HG03025 (cell line): Measurements from ENCODE around the gene RNF152.
"Not testable (repeated sequence)": the region's sequence is repeated elsewhere in the genome, so short reads cannot be mapped to it uniquely, and the experiment has no call there.

Experiments used
- ATAC-seq: cut with Tn5 transposase; IDR thresholded peaks from one replicate; pipeline ENCODE4 v1.9.1; 2021; ENCODE audit warnings: mild to moderate bottlenecking, moderate library complexity; ENCODE audit not compliant: unreplicated experiment, low FRiP score

Gene RNF152

DNA sequence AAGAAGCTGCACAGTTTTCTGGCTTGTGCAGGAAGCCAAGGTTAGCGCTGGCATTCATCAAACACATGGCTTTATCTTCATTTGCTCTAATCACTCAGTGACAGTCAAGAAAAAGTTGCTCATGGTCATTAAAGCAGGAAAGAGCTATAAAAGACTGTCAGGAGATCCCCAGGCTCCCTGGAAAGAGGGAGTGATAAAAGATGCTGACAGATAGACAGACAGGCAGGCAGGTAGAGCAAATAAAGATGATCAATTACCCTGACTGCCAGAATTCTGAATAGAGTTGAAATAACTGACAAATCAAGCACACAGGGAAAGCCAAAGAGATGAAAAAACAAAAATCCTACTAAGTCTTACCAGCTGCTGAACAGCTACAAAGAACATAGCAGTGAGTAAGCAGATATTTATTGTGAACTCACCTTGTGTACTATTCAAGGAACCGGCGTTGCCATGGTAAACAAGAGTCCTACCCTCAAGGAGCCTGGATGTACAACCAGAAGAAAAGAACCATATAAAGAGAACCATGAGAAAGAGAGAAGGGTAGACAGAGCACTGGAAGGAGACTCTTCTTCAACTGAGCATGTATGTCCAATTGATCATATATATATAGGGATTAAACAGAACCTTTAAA, 68.0 kb downstream of the RNF152 start:
- no peak for ATAC-seq

DNA sequence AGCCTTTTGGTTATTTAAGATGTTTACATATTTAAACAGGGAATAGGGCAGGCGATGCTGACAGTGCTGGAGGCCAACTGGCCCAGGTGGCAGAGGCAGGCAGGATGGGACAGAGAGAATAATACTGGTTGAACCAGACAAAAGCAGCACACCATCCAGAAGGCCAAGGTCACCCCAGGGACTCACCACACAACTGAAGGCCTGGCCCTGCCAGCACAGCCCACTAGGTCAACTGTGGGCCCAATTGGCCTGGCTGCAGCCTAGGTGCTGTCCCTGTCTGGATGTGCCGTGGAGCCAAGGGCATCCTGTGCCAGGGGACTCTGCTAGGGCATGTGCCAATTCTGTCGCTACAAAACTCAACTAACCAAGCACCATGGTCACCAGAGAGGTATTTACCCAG, 69.2 kb downstream of the RNF152 start:
- ATAC-seq = no peak

DNA sequence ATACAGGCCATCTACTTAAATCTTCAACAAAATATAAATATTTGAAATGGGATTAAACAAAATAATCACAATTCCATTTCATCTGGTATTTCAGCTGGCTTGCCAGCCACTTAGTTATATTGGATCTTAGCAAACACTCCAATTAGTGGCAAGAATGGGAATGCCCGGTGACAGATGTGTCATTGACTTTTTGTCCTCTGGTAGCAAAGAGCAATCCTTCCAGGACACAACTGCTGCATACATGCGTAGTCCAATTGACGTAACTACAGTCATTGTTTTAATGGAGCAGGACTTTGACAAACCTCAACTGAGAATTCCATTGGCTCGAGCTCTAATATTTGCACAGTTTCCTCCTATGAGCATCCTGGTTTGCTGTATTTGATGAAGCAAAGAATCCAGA, 69.9 kb downstream of the RNF152 start:
- no peak for ATAC-seq

- ATAC-seq = no peak
Measured at GRCh38 chr18:61821748-61822147, 71.1 kb downstream of the RNF152 start.

GRCh38 chr18:61820882-61821281, 71.9 kb downstream of the RNF152 start:
- ATAC-seq = no peak

DNA sequence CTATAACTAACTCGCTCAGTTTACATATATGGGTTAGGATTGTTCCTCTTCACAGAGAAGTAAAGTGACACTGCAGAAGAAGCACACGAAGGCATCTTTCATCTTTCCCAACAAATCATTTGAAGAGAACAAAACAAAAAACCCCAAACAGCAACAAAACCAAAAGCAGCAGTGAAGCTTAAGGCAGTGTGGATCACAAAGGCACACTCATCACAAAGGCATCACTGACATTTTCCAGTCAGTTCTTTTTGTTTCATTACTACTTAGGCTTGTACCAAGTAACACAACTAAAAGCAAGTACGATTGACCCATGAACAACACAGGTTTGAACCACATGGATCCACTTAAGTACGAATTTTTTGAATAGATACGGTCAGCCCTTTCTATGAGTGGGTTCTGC, 75.7 kb downstream of the RNF152 start:
- no peak for ATAC-seq

- no peak for ATAC-seq
Measured at GRCh38 chr18:61815885-61816470, 76.8 kb downstream of the RNF152 start.

GRCh38 chr18:61808286-61808685, 84.5 kb downstream of the RNF152 start:
- ATAC-seq = no peak

DNA sequence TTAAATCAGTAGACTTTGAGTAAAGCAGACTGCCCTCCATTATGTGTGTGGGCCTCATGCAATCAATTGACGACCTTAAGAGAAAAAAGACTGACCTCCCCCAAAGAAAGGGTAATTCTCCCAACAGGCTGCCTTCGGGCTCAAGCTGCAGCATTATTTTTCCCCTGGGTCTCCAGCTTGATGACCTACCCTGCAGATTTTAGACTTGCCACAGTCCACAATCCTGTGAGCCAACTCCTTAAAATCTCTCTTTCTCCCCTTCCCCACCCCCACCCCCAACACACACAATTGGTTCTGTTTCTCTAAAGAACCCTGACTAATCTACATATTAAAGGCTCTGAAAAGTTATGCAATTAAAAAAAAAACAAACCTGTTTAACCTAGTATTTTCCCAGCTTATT, 89.4 kb downstream of the RNF152 start:
- no peak for ATAC-seq

- ATAC-seq = no peak
Measured at GRCh38 chr18:61797696-61798590, 94.9 kb downstream of the RNF152 start.

GRCh38 chr18:61791031-61791430, 101.8 kb downstream of the RNF152 start:
- no peak for ATAC-seq

DNA sequence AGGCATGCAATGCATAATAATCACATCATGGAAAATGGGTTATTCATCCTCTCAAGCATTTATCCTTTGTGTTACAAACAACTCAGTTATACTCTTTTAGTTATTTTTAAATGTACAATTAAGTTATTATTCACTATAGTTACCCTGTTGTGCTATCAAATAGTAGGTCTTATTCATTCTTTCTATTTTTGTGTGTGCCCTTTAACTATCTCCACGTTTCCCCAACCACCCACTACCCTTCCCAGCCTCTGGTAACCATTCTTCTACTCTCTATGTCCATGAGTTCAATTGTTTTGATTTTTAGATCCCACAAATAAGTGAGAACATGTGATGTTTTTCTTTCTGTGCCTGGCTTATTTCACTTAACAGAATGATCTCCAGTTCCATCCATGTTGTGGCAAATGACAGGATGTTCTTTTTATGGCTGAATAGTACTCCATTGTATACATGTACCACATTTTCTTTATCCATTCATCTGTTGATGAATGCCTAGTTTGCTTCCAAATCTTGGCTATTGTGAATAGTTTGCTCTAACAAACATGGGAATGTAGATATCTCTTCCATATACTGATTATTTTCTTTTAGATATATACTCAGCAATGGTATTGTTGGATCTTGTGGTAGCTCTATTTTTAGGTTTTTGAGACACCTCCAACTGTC, 105.7 kb downstream of the RNF152 start:
- not testable (repeated sequence) for ATAC-seq

GRCh38 chr18:61785588-61785987, 107.2 kb downstream of the RNF152 start:
- ATAC-seq = no peak

- no peak for ATAC-seq
Measured at GRCh38 chr18:61784834-61785233, 108.0 kb downstream of the RNF152 start.

- no peak for ATAC-seq
Measured at GRCh38 chr18:61782545-61782944, 110.3 kb downstream of the RNF152 start.

- not testable (repeated sequence) for ATAC-seq
Measured at GRCh38 chr18:61776201-61776600, 116.6 kb downstream of the RNF152 start.

- no peak for ATAC-seq
Measured at GRCh38 chr18:61774846-61775245, 118.0 kb downstream of the RNF152 start.

DNA sequence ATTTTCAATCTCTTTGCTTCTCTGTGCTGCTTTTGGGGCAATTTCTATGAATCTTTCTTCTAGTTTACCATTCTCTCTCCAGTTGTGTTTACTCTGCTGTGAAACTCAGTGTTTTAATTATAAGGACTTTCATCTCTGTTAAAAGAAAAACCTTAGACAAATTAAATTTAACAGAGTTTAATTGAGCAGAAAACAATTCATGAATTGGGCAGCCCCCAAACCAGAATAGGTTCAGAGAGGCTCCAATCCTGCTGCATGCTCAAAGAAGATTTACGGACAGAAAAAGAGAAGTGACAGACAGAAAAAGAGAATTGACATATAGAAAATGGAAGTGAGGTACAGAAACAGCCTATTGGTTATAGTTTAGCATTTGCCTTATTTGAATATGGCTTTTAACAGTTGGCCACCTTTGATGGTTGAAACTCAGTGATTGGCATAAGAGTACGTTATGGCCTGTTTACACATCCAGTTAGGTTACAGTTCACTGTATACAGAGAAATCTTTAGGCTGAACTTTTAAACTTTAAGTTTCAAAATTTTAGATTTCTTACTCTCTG, 120.4 kb downstream of the RNF152 start:
- no peak for ATAC-seq

DNA sequence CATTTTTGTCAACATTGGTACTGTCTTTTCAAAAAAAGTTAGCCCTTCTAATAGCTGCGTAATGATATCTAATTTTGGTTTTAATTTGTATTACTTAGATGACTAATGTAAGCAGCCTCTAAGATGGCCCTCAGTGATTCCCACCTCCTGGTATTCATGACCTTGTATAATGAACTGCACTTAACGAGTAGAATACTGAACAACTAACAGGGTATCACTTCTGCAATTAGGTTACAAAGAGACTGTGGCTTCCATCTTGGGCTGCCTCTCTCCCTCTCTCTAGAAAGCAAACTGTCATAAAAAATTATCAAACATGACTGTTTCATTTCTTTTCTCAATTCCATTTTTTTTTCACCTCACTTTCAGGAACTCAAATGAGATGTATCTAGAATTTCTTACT, 120.9 kb downstream of the RNF152 start:
- no peak for ATAC-seq

DNA sequence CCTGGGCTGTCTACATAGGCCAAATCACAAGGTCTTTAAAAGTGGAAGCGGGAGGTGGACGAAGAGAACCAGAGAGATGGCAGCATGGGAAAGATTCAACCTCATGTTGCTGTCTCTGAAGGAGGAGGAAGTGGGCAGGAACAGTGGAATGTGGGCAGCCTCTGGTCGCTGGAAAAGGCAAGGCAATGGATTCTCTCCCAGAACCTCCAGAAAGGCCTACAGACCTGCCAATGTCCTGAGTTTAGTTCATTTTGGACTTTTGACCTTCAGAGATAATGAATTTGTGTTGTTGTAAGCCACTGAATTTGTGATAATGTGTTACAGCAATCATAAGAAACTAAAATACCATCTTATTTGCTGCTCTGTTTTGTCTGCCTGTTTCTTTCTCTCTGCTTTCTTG, 122.5 kb downstream of the RNF152 start:
- no peak for ATAC-seq
